Activated CD8-positive, alpha-beta memory T cell treated with anti-CD3 and anti-CD28 coated beads, Interleukin-2, amount 50 U/mL, for 24 hours (primary cell): Measurements from ENCODE around the gene SFXN5.
"Not testable (repeated sequence)": the region's sequence is repeated elsewhere in the genome, so short reads cannot be mapped to it uniquely, and the experiment has no call there.

Experiments used
- DNase-seq: peaks from one replicate; pipeline ENCODE4 v3.0.0-alpha.2; 2020; ENCODE audit errors: extremely low read depth

Gene SFXN5

GRCh38 chr2:72907369-72907768 lies 164.1 kb downstream of the SFXN5 start:
- DNase-seq: not testable (repeated sequence)

DNA sequence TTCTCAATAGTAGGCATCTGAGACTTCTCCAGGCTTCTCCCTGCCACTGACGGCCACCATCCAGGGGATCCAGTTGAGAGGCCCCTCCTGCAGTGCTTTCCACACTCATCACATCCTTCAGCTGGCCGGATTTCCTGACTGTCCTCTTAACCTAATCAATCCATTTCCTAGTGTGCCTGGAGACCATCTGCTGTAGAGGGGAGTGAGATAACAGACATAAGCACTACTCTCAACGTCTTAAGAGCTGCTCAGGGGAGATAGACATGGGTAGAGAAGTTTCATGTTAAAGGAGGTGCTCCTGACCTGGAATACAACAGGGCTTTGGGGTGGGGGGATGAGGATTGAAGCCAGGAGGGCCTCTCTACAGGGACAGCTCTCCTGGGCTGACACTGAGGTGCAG lies 170.1 kb downstream of the SFXN5 start:
- no peak for DNase-seq

DNA sequence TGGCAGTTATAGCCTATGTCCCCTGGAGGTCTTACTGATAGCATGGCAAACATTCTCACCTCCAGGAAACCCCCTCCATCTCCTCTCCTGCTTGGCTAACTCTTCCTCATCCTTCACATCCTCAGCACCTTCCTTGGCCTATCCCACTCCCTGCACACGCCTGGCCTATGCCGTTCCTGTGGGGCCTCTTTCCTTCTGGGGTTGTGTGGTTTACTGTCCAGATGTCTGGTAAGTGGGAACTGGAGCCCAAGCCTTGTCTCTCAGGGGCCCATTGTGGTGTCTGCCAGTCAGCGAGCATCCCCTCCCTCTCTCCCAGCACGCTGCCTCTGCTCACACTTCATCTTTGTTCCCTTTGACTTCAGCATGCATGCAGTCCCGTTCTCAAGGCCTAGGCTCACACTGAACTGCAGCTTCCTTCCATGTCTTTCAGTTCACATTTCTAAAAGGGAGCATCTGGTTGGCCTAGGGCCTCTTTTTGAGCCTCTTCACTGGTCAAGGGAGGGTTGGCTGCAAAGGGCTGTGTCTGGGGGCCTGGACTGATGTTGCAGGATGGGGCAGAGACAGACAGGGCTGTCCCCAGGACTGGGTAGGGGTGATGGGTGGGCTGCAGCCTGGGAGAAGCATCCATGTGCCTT lies 171.2 kb downstream of the SFXN5 start:
- no peak for DNase-seq

- no peak for DNase-seq
Observed at GRCh38 chr2:72898585-72898906, 173.0 kb downstream of the SFXN5 start.

GRCh38 chr2:72897785-72898584 lies 173.5 kb downstream of the SFXN5 start:
- DNase-seq: no peak

DNA sequence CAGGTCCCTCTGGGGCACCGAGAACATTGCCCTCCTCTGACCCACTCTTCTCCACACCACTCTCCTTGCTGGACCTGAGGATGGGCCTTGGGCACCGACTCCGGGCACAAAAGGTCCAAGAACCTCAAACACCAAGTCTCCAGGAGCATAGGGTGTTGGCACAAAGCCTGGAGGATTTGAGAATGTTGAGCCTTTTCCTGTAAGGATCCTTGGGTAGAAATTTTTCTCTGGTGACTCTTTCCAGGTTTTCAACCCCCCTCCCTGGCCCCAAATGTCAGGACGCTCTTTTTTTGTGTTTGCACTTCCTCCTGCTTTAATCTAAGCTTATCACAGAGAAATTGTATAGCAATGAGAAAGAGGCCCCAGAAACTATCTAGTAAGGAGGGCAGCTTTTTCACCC lies 175.1 kb downstream of the SFXN5 start:
- DNase-seq: no peak

- DNase-seq: no peak
Observed at GRCh38 chr2:72895759-72896281, 175.7 kb downstream of the SFXN5 start.

DNA sequence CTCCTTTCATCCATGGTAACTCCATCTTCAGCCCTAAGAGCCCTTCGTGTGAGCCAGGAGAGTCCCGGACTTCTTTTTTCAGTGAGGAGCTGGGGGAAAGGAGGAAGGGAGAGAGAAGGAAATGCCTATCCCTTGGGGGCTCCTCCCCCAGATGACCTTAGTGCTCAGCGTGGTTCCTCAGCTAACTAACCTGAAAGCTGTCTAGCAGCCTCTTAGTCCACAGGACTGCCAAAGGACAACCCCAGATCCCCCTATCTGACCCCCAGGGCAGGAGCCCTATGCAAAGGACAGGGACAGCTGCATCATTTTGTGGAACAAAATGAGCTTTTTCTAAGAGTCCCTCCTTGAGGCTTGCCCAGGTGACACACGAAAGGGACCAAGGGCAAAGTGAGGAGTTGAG lies 176.4 kb downstream of the SFXN5 start:
- no peak for DNase-seq

GRCh38 chr2:72894514-72894913 lies 177.0 kb downstream of the SFXN5 start:
- DNase-seq: no peak

GRCh38 chr2:72893594-72894319 lies 177.8 kb downstream of the SFXN5 start:
- no peak for DNase-seq

DNA sequence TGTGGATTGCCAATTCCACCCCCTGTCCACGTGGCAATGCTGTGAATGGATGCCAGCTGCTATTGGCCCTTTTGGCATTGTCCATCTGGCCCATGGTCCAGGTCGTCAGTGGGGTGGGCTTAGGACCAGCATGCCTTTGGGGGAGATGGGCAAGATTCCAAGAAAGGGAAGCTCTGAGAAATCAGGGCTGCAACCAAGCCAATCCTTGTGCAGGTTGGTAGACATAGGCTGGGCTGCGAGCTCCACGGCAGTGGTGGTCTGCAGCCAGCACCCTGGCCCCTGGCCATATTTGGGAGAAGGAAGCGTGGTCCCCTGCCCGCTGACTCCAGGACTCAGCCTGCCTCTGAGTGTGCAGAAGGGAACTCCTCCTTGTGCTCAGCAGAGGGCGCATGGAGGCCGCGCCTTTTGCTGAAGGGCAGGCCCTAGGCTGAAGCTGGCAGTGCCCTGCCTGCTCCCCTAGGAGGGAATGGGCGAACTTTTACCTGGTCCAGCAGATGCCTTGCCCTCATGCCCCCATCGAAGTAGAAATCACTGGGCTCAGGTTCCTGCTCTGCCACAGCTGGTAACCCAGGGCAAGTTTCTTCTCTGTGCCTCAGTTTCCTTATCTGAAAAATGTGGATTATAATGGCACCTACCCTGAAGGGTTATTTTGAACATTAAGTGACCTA lies 178.9 kb downstream of the SFXN5 start:
- no peak for DNase-seq
